Esophagus muscularis mucosa (tissue), 3 donors: ENCODE results near the gene KIF2B.

Source experiments
- CTCF ChIP-seq, 3 experiments: fragments of 200-600 bp in 2 of 3; fragments of 450-650 bp in 1 of 3; sonication (generic) in 2 of 3; IDR thresholded peaks; one replicate each; pipeline ENCODE4 v1.5.1; 2017 to 2019; ENCODE audit warnings: antibody characterized with exemption in 3 of 3, mild to moderate bottlenecking in 2 of 3, moderate library complexity in 1 of 3
- POLR2A ChIP-seq: fragments of 450-650 bp; IDR thresholded peaks from one replicate; pipeline ENCODE4 v1.6.1; 2017; ENCODE audit warnings: antibody characterized with exemption, moderate library complexity, mild to moderate bottlenecking, low read depth

- no peak for TF ChIP-seq CTCF (IDR thresholded peaks at IDR 0.05)
- TF ChIP-seq POLR2A: no peak
Measured at GRCh38 chr17:53796642-53797041, 26.1 kb upstream of the KIF2B start.
